ENCODE results near the gene ADAMTS12. TPM values are rescaled to one million over a fixed set of nuclear protein-coding genes. Genes with fewer than 3 reads are reported as not detected.

ADAMTS12 gene
- polyA plus RNA-seq, 1 donor from 2014 or later: 0.07 TPM

DNA sequence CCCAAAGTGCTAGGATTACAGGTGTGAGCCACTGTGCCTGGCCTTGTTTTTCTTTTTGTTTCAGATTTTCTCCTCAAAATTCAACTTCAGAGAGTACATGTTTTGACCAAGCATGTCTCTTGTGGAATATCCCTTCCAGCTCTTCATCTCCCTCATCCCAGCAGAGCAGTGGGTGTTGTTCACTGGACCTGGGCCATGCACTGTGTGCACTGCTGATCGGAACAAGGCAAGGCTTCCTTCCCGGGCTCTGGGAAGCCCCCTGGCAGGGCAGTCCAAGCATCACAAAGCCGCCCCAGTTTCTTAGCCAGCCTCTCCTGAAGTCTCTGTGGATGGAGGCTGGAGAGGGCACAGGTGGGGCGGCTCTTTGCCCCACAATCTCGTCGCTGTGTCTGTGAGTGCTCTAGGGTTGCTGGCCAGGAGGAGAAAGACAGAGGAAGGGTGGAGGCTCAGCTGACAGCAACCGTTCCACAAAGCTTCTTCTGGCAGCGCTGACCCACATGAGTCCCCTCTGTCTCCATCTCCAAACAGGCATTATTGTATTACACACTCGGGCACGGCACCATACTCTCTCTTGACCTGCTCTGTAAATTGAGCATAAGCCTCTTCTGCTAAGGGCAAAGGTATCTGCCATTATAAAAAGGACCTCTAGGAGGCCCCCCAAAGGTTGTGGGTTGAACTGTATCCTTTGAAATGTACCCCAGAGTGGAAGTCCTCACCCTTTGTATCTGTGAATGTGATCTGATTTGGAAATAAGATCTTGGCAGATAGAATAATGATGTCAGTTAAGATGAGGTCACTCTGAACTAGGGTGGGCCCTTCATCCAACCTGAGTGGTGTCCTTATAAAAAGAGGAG lies 361.4 kb downstream of the ADAMTS12 start (continued):
- TF ChIP-seq MXI1 (conservative IDR thresholded peaks at IDR 0.05; ENCODE audit: poor library complexity, severe bottlenecking): no peak
- TF ChIP-seq TAF1 (IDR thresholded peaks at IDR 0.05; ENCODE audit: low read depth): no peak
- no peak for TF ChIP-seq RAD21 (conservative IDR thresholded peaks at IDR 0.05)
- TF ChIP-seq EP300 (conservative IDR thresholded peaks at IDR 0.05; ENCODE audit: poor library complexity, severe bottlenecking): no peak

DNA sequence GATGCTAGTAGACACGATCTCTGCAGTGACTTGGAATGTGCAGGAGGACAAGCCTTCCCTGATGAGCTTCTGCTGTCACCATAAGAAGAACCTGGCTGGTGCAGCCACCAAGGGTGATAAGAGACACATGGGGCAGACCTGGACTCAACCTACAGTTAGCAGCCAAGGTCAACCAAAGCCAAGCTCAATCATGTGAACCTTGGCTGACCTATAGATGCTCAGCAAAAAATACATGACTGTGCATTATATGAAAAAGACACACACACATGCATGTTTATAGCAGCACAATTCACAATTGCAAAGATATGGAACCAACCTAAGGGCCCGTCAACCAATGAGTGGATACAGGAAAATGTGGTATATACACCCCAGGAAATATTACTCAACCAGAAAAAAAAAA lies 364.1 kb downstream of the ADAMTS12 start:
- TF ChIP-seq SMC3 (conservative IDR thresholded peaks at IDR 0.05; ENCODE audit: poor library complexity) (no peak), MXI1 (conservative IDR thresholded peaks at IDR 0.05; ENCODE audit: poor library complexity, severe bottlenecking) (no peak), POLR2AphosphoS5 (IDR thresholded peaks at IDR 0.05) (no peak), EZH2 (IDR thresholded peaks at IDR 0.05; ENCODE audit: borderline replicate concordance, insufficient read depth, low read length, poor library complexity, severe bottlenecking) (no peak), TAF1 (IDR thresholded peaks at IDR 0.05; ENCODE audit: low read depth) (no peak), EP300 (conservative IDR thresholded peaks at IDR 0.05; ENCODE audit: poor library complexity, severe bottlenecking) (no peak), RAD21 (conservative IDR thresholded peaks at IDR 0.05) (no peak)
- TF ChIP-seq, protein P1, sequence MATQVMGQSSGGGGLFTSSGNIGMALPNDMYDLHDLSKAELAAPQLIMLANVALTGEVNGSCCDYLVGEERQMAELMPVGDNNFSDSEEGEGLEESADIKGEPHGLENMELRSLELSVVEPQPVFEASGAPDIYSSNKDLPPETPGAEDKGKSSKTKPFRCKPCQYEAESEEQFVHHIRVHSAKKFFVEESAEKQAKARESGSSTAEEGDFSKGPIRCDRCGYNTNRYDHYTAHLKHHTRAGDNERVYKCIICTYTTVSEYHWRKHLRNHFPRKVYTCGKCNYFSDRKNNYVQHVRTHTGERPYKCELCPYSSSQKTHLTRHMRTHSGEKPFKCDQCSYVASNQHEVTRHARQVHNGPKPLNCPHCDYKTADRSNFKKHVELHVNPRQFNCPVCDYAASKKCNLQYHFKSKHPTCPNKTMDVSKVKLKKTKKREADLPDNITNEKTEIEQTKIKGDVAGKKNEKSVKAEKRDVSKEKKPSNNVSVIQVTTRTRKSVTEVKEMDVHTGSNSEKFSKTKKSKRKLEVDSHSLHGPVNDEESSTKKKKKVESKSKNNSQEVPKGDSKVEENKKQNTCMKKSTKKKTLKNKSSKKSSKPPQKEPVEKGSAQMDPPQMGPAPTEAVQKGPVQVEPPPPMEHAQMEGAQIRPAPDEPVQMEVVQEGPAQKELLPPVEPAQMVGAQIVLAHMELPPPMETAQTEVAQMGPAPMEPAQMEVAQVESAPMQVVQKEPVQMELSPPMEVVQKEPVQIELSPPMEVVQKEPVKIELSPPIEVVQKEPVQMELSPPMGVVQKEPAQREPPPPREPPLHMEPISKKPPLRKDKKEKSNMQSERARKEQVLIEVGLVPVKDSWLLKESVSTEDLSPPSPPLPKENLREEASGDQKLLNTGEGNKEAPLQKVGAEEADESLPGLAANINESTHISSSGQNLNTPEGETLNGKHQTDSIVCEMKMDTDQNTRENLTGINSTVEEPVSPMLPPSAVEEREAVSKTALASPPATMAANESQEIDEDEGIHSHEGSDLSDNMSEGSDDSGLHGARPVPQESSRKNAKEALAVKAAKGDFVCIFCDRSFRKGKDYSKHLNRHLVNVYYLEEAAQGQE (IDR thresholded peaks at IDR 0.05; ENCODE audit: borderline replicate concordance): no peak
- TF ChIP-seq, protein P2, sequence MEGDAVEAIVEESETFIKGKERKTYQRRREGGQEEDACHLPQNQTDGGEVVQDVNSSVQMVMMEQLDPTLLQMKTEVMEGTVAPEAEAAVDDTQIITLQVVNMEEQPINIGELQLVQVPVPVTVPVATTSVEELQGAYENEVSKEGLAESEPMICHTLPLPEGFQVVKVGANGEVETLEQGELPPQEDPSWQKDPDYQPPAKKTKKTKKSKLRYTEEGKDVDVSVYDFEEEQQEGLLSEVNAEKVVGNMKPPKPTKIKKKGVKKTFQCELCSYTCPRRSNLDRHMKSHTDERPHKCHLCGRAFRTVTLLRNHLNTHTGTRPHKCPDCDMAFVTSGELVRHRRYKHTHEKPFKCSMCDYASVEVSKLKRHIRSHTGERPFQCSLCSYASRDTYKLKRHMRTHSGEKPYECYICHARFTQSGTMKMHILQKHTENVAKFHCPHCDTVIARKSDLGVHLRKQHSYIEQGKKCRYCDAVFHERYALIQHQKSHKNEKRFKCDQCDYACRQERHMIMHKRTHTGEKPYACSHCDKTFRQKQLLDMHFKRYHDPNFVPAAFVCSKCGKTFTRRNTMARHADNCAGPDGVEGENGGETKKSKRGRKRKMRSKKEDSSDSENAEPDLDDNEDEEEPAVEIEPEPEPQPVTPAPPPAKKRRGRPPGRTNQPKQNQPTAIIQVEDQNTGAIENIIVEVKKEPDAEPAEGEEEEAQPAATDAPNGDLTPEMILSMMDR (IDR thresholded peaks at IDR 0.05; ENCODE audit: poor library complexity, severe bottlenecking): no peak
- Histone ChIP-seq H2AFZ (ENCODE audit: low read depth, low read length) (no peak overlapping the region), H3F3A (ENCODE audit: insufficient read depth, low read length, poor library complexity, severe bottlenecking) (no peaks in the 10 kb centered on the region), H3K9me2 (ENCODE audit: insufficient read depth, low read length) (no peaks in the 10 kb centered on the region), H3K9me3 (ENCODE audit: low read length) (no peaks in the 10 kb centered on the region), H4K20me1 (ENCODE audit: insufficient read depth) (no peaks in the 10 kb centered on the region), H3K79me2 (replicated peaks; ENCODE audit: insufficient read depth, low read length) (no peaks in the 10 kb centered on the region), H3K27ac (ENCODE audit: low read length) (no peak overlapping the region), H3K9ac (ENCODE audit: low read length) (no peak overlapping the region), H3K27me3 (ENCODE audit: insufficient read depth, low read depth, low read length) (no peaks in the 10 kb centered on the region), H3K4me3 (ENCODE audit: low read length) (no peak overlapping the region), H3K36me3 (ENCODE audit: insufficient read depth, low read length) (no peaks in the 10 kb centered on the region), H3K4me2 (ENCODE audit: low read length) (no peak overlapping the region)

DNA sequence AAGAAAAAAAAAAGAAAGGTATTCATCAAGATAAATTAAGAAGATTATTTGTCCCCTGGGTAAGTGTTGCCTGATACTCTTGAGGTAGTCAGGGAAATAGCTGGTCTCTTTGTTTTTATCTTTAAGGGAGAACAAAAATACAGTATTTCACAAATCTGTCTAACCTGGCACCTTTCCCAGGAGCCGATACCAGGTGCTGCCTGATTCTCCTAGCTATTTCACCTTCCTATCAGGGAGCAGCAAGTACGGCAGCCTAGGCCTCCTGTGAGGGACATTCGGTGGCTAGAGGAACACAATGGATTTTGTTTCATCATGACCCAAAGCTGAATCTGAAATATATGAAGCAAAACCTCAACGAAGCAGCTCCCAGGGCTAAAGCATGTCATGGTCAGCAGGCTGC lies 365.0 kb downstream of the ADAMTS12 start:
- no peaks in the 10 kb centered on the region for H3K9me2 ChIP-seq (ENCODE audit: insufficient read depth, low read length)
- no peak overlapping the region for H3K27ac ChIP-seq (ENCODE audit: low read length)
- H3K9ac ChIP-seq (ENCODE audit: low read length): no peak overlapping the region
- no peaks in the 10 kb centered on the region for H3K27me3 ChIP-seq (ENCODE audit: insufficient read depth, low read depth, low read length)
- H3K36me3 ChIP-seq (ENCODE audit: insufficient read depth, low read length): no peaks in the 10 kb centered on the region
- H3K4me3 ChIP-seq (ENCODE audit: low read length): no peak overlapping the region
- no peak overlapping the region for H3K4me2 ChIP-seq (ENCODE audit: low read length)
- H3K79me2 ChIP-seq (replicated peaks; ENCODE audit: insufficient read depth, low read length): no peaks in the 10 kb centered on the region
- no peaks in the 10 kb centered on the region for H4K20me1 ChIP-seq (ENCODE audit: insufficient read depth)
- H3F3A ChIP-seq (ENCODE audit: insufficient read depth, low read length, poor library complexity, severe bottlenecking): no peaks in the 10 kb centered on the region
- TF ChIP-seq TAF1 (IDR thresholded peaks at IDR 0.05; ENCODE audit: low read depth) (no peak), POLR2AphosphoS5 (IDR thresholded peaks at IDR 0.05) (no peak), MXI1 (conservative IDR thresholded peaks at IDR 0.05; ENCODE audit: poor library complexity, severe bottlenecking) (no peak)
- TF ChIP-seq, protein P2 (IDR thresholded peaks at IDR 0.05; ENCODE audit: poor library complexity, severe bottlenecking): no peak
- TF ChIP-seq, protein P1 (IDR thresholded peaks at IDR 0.05; ENCODE audit: borderline replicate concordance): no peak
- H2AFZ ChIP-seq (ENCODE audit: low read depth, low read length): no peak overlapping the region
- H3K9me3 ChIP-seq (ENCODE audit: low read length): no peaks in the 10 kb centered on the region

Data from neural cell (in vitro differentiated cells).